Measurements from ENCODE around the gene FARS2. TPM values are rescaled to one million over a fixed set of nuclear protein-coding genes. Genes with fewer than 3 reads are reported as not detected.

FARS2 gene
- total and polyA plus RNA-seq, 5 donors = 13.9 to 19.6 (median 16.7) TPM

DNA sequence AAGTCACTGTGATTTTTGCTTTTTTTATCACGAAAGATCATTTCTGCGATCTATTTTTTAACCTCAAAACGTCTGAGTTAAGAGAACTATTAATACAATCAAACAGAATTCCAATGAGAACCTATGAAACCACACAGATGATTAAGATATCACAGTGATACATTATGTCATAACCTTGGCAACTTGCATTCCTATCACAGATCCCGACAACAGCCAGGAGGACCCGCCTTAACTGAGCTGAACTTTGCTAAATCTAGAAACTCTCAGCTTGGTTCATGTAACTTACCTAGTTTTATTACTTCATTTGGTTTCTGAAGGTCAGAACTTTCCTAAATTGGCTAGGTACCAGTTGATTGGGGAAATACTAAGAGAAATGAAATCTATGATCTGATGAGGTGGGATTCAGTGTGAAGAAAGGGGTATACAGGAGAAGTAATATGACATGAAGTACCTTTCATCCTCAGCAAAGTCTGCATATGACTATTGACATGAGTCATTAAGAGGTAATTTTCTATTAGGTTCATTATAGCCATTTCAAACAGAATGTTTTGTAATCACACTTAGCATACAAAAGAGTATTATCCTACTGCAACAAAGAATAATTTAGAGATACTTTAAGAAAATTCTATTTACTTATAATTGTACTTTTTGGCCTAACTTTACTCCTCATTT is 11.7 kb upstream of the FARS2 start:
- Histone ChIP-seq H3K4me3 (ENCODE audit: low read length) (no peak overlapping the region), H3K27ac (ENCODE audit: low read length) (no peak overlapping the region), H3K4me1 (ENCODE audit: control insufficient read depth, insufficient read depth, low read length) (no peaks in the 10 kb centered on the region), H3K9me3 (ENCODE audit: control insufficient read depth, low read length) (no peaks in the 10 kb centered on the region), H3K27me3 (ENCODE audit: control insufficient read depth, insufficient read depth) (no peaks in the 10 kb centered on the region)
- WGBS = 88% methylated on average over 5 of the region's 5 CpGs
- intact Hi-C loops (cut with DNase I) = no loop called here
- no peak for ATAC-seq
- DNase-seq = no peak

DNA sequence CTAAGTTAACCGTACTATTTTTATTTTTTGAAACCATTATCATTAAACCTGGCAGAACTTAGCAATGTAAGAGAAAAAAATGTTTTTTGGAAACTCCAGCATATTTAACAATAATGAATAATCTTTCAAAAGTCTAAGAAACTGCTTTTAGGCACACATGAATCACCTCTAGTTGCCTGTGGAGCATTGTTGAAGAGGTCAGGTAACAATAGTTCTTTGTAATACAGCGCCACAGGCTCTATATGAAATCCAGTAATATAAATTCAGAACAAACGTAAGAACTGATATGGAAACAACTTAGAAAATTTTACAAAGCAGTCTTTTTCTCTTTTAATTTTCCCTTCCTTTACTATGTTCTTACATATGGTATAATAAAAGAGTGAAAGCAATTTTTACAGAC is 10.9 kb upstream of the FARS2 start:
- H3K27me3 ChIP-seq (ENCODE audit: control insufficient read depth, insufficient read depth) = no peaks in the 10 kb centered on the region
- H3K4me3 ChIP-seq (ENCODE audit: low read length) = no peak overlapping the region
- H3K27ac ChIP-seq (ENCODE audit: low read length) = no peak overlapping the region
- 88% methylated on average over 3 of the region's 3 CpGs for WGBS
- intact Hi-C loops (cut with DNase I) = no loop called here
- no peaks in the 10 kb centered on the region for H3K4me1 ChIP-seq (ENCODE audit: control insufficient read depth, insufficient read depth, low read length)
- ATAC-seq (no peak), DNase-seq (no peak)
- no peaks in the 10 kb centered on the region for H3K9me3 ChIP-seq (ENCODE audit: control insufficient read depth, low read length)

DNA sequence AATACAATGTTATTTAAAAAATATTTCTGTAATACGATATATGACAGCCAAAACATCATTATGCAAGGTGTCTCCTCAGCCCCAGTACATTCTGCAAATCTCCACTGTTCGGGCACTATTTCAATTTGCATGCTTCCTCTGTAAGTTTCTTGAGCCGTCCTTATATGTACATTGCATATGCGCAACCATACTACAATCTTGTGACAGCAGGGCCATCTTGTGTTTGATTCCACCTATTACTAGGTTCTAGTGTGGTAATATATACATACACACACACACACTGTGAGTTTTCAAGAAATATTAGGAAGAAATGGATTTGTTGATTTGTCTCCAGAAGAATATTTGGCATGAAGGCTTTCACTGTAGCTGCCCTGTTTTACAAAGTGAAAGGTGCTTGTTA is 10.4 kb upstream of the FARS2 start:
- Histone ChIP-seq H3K4me1 (ENCODE audit: control insufficient read depth, insufficient read depth, low read length) (no peaks in the 10 kb centered on the region), H3K27ac (ENCODE audit: low read length) (no peak overlapping the region), H3K4me3 (ENCODE audit: low read length) (no peak overlapping the region), H3K27me3 (ENCODE audit: control insufficient read depth, insufficient read depth) (no peaks in the 10 kb centered on the region), H3K9me3 (ENCODE audit: control insufficient read depth, low read length) (no peaks in the 10 kb centered on the region)
- 81% methylated on average over 4 of the region's 4 CpGs for WGBS
- ATAC-seq (no peak), DNase-seq (no peak)
- intact Hi-C loops (cut with DNase I) = no loop called here

DNA sequence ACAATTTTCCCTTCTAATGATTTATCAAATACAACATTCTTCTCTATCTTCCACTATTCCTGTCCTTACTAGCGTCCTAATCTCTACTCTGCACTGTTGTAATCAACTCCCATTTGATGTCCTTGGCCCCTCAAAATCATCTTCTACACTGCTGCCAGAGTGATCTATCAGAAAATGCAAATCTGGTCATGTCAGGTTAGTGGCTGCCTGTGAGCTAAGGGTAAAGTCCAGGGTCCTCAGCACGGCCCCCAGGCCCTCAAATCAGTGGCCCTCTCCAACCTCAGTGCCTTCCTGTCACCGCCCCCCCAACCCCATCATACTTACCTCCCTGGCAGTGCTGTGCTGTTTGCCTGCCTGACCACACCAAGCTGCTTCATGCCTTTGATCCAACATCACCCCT is 4.4 kb upstream of the FARS2 start:
- H3K27me3 ChIP-seq (ENCODE audit: control insufficient read depth, insufficient read depth) = no peaks in the 10 kb centered on the region
- H3K4me1 ChIP-seq (ENCODE audit: control insufficient read depth, insufficient read depth, low read length) = no peaks in the 10 kb centered on the region
- H3K4me3 ChIP-seq (ENCODE audit: low read length) = no peak overlapping the region
- H3K9me3 ChIP-seq (ENCODE audit: control insufficient read depth, low read length) = no peaks in the 10 kb centered on the region
- ATAC-seq (no peak), DNase-seq (no peak)
- WGBS = 90% methylated on average over 3 of the region's 3 CpGs
- intact Hi-C loops (cut with DNase I) = no loop called here
- no peak overlapping the region for H3K27ac ChIP-seq (ENCODE audit: low read length)

DNA sequence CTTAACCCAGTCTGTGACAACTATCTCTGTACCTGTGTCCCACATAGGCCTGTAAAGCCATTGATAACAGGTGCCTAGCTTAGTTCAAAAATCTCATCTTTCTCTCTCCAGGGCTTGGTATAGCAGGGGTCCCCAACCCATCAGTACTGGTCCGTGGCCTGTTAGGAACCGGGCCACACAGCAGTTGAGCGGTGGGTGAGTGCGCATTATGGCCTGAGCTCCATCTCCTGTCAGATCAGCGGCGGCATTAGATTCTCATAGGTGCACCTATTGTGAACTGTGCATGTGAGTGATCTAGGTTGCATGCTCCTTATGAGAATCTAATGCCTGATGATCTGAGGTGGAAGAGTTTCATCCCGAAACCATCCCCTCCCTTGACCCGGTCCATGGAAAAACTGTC is 3.9 kb upstream of the FARS2 start:
- intact Hi-C loops (cut with DNase I) = no loop called here

DNA sequence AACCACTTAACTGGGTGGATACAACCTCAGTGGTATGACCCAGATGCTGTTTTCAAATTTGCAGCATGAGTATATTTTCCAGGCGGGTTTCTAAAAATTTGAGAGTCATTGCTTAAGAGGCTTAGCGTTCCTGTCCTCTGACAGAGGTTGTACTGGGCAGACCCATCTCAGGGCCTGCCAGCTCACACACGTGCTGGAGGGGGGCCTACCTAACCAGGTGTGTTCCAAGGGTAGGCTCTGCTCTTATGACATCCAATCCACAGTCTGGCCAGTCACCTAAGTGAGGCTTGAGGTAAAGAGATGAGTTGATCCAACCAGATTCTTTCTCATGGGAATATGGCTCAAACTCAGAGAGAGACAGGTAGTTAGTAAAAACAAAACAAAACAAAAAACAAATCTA is 1.9 kb upstream of the FARS2 start:
- Histone ChIP-seq H3K27me3 (ENCODE audit: control insufficient read depth, insufficient read depth) (no peaks in the 10 kb centered on the region), H3K27ac (ENCODE audit: low read length) (no peak overlapping the region), H3K9me3 (ENCODE audit: control insufficient read depth, low read length) (no peaks in the 10 kb centered on the region), H3K4me3 (ENCODE audit: low read length) (no peak overlapping the region), H3K4me1 (ENCODE audit: control insufficient read depth, insufficient read depth, low read length) (peaks cover 3% of the 10 kb centered on the region)
- DNase-seq (no peak), ATAC-seq (no peak)
- WGBS = 78% methylated on average over 3 of the region's 3 CpGs
- intact Hi-C loops (cut with DNase I) = no loop called here

More for the DNA sequence above, 3.9 kb upstream of the FARS2 start:
- DNase-seq (no peak), ATAC-seq (no peak)
- WGBS = 97% methylated on average over 8 of the region's 8 CpGs
- Histone ChIP-seq H3K4me1 (ENCODE audit: control insufficient read depth, insufficient read depth, low read length) (peaks cover 2% of the 10 kb centered on the region), H3K4me3 (ENCODE audit: low read length) (no peak overlapping the region), H3K27ac (ENCODE audit: low read length) (no peak overlapping the region), H3K27me3 (ENCODE audit: control insufficient read depth, insufficient read depth) (no peaks in the 10 kb centered on the region), H3K9me3 (ENCODE audit: control insufficient read depth, low read length) (no peaks in the 10 kb centered on the region)

DNA sequence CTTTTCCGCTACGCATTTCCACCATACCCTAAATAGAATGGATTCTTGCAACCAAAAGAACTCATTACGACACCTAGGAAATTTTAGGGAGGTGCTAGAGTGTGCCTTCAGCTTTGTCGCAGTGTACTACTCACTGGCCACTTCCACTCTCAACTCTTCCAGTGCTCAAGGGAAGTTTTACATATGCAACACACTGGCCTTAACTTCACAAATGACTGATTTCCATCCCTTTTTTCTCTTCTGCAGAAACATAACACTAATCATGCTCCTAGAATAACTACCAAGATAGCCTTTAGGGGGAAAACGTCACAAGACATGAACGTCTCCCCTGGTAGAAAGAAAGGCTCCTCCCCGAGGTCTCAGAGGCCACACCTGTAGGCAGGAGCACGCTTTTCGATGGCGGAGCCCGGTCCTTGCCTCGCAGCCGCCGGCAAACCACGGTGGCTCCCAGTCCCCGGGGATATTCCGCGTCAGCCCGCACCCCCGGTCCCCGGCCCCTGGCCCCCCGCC is 1.1 kb upstream of the FARS2 start:
- no peaks in the 10 kb centered on the region for H3K27me3 ChIP-seq (ENCODE audit: control insufficient read depth, insufficient read depth)
- 2% methylated on average over 22 of the region's 22 CpGs for WGBS

DNA sequence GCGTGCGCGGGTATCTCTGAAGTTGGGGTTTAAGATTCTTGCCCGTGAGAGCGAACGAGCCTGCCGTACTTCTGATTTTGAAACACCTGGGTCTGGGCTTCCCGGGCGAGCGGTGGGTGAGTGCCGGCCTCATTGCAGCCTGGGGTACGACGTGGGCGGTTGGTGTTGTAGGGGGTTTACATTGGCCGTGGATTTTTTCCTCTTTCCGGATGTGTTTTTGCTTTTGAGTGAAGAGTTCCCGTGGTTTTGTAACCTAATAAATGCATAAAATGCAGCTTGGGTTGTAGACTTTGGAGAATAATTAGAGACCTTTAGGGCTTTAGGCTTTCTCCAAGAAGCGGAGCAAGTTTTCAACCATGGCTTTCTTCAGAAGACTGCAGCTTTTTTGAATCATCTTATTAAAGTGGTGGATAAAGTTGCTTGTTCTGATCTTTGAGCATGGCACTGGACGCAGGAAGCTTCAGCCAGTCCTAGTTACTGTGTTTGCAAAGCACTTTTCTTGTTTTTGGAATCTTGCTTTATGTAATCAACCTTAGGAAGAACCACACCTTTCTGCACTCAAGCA is 314 bp downstream of the FARS2 start:
- peak overlapping the region; percentile 78 for H3K4me3 ChIP-seq (ENCODE audit: low read length)
- no peaks in the 10 kb centered on the region for H3K27me3 ChIP-seq (ENCODE audit: control insufficient read depth, insufficient read depth)
- intact Hi-C loops (cut with DNase I) = no loop called here
- WGBS = under 1% methylated on average over 19 of the region's 19 CpGs
- DNase-seq = no peak
- no peaks in the 10 kb centered on the region for H3K9me3 ChIP-seq (ENCODE audit: control insufficient read depth, low read length)
- H3K27ac ChIP-seq (ENCODE audit: low read length) = peak overlapping the region; percentile 100
- peaks cover 3% of the 10 kb centered on the region for H3K4me1 ChIP-seq (ENCODE audit: control insufficient read depth, insufficient read depth, low read length)
- ATAC-seq = no peak

More for the DNA sequence above, 1.1 kb upstream of the FARS2 start:
- Histone ChIP-seq H3K9me3 (ENCODE audit: control insufficient read depth, low read length) (no peaks in the 10 kb centered on the region), H3K4me1 (ENCODE audit: control insufficient read depth, insufficient read depth, low read length) (peaks cover 3% of the 10 kb centered on the region), H3K27ac (ENCODE audit: low read length) (peak overlapping the region; percentile 70), H3K4me3 (ENCODE audit: low read length) (peak overlapping the region; percentile 78)
- DNase-seq (peak; percentile 52 to 80 (median 73)), ATAC-seq (peak; percentile 55 to 69)
- intact Hi-C loops (cut with DNase I) = no loop called here

DNA sequence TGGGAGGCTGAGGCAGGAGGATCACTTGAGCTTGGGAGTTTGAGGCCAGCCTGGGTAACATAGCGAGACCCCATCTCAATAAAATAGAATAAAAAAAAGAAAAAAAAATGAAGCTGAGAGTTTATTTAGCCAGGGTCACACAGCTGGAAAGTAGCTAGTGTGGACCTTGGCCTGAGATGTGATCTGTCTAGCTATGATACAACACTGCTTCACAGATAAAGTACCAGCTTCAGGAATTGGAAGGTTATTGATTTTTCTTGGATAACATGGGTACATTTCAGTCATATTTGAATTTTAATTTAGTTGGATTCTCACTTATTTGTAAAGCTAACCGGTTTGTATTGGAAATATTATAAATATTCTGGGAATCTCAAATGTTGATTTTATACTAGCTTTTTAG is 5.1 kb downstream of the FARS2 start:
- no peak for ATAC-seq
- 95% methylated on average over 2 of the region's 2 CpGs for WGBS
- intact Hi-C loops (cut with DNase I) = no loop called here

DNA sequence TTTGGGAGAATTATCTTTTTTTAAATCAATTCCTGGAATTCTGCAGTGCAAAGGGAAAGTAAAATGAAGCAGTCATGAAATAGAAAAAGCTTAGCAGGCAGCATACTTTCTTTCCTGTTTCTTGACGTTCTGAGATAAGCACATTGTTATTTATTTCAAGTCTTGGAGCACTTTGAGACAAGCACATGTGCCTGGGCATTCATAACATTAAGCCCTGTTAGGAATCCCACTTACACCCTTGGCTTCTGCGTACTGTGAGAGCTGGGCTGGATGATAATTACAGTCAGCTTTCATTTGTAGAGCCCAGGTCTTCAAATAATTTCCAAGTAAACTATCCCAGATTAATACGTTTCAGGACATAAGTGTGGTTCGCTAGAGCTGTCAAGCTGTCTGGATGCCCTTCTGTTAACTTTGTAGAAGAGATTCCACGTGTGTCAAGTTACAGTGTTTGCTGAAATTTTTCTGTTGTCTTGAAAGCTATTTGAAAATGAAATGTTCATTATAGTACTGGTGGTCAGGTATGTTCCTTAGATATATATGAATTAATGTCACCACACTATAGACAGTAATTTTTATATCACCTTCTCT is 8.9 kb downstream of the FARS2 start:
- Histone ChIP-seq H3K4me3 (ENCODE audit: low read length) (no peak overlapping the region), H3K27ac (ENCODE audit: low read length) (no peak overlapping the region), H3K4me1 (ENCODE audit: control insufficient read depth, insufficient read depth, low read length) (no peaks in the 10 kb centered on the region), H3K9me3 (ENCODE audit: control insufficient read depth, low read length) (no peaks in the 10 kb centered on the region), H3K27me3 (ENCODE audit: control insufficient read depth, insufficient read depth) (no peaks in the 10 kb centered on the region)
- 46% methylated on average over 5 of the region's 5 CpGs for WGBS
- ATAC-seq (no peak), DNase-seq (no peak)
- intact Hi-C loops (cut with DNase I) = no loop called here

More for the DNA sequence above, 5.1 kb downstream of the FARS2 start:
- Histone ChIP-seq H3K27ac (ENCODE audit: low read length) (no peak overlapping the region), H3K9me3 (ENCODE audit: control insufficient read depth, low read length) (no peaks in the 10 kb centered on the region), H3K27me3 (ENCODE audit: control insufficient read depth, insufficient read depth) (no peaks in the 10 kb centered on the region), H3K4me1 (ENCODE audit: control insufficient read depth, insufficient read depth, low read length) (peaks cover 3% of the 10 kb centered on the region), H3K4me3 (ENCODE audit: low read length) (no peak overlapping the region)
- no peak for DNase-seq

DNA sequence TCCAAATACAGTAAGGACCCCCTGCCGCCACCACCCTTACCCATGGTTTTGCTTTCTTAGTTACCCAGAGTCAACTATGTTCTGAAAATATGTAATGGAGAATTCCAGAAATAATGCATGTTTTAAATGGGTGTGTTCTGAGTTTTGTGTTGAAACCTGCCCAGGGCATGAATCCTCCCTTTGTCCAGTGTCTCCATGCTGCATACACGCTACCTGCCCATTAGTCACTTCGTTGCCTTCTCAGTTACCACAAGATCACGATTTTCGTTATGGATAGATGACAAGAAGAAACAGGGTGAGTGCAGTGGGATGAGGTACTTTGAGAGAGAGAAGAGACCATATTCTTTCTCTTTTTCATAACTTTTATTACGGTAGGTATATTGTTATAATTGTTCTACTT is 10.6 kb downstream of the FARS2 start:
- WGBS = 96% methylated on average over 6 of the region's 6 CpGs
- ATAC-seq = no peak

More for the DNA sequence above, 10.6 kb downstream of the FARS2 start:
- no peak for DNase-seq
- H3K9me3 ChIP-seq (ENCODE audit: control insufficient read depth, low read length) = no peaks in the 10 kb centered on the region
- intact Hi-C loops (cut with DNase I) = no loop called here
- no peak overlapping the region for H3K27ac ChIP-seq (ENCODE audit: low read length)
- no peak overlapping the region for H3K4me3 ChIP-seq (ENCODE audit: low read length)
- no peaks in the 10 kb centered on the region for H3K4me1 ChIP-seq (ENCODE audit: control insufficient read depth, insufficient read depth, low read length)
- no peaks in the 10 kb centered on the region for H3K27me3 ChIP-seq (ENCODE audit: control insufficient read depth, insufficient read depth)

All from right cardiac atrium (tissue), 5 donors.